HepG2 (cell line): ENCODE data around the gene ZFPL1. TPM values are rescaled to one million over a fixed set of nuclear protein-coding genes. Genes with fewer than 3 reads are reported as not detected.

ENCODE experiments used
- ATM ChIP-seq: fragments of 450-650 bp; IDR thresholded peaks from 2 replicates; pipeline ENCODE4 v1.7.1; 2017; ENCODE audit warnings: mild to moderate bottlenecking, borderline replicate concordance
- BCL6 ChIP-seq: IDR thresholded peaks from 2 replicates; pipeline ENCODE4 v1.6.1; 2016; ENCODE audit warnings: missing genetic modification reagents, missing compliant biosample characterization
- CTCF ChIP-seq: sonication (generic); formaldehyde crosslinking; IDR thresholded peaks from 2 replicates; pipeline ENCODE4 v1.5.0; 2020; ENCODE audit warnings: mild to moderate bottlenecking, missing genetic modification reagents, moderate library complexity
- FUBP1 ChIP-seq: sonication (generic); formaldehyde crosslinking; IDR thresholded peaks from 2 replicates; pipeline ENCODE4 v1.5.1; 2020; ENCODE audit warnings: missing genetic modification reagents, mild to moderate bottlenecking, borderline replicate concordance
- GATAD2A ChIP-seq: IDR thresholded peaks from 2 replicates; pipeline ENCODE4 v1.6.1; 2016
- HOXA3 ChIP-seq: sonication (generic); formaldehyde crosslinking; IDR thresholded peaks from 2 replicates; pipeline ENCODE4 v1.5.0; 2020; ENCODE audit warnings: missing genetic modification reagents
- KAT2B ChIP-seq: fragments of 150-350 bp; IDR thresholded peaks from 2 replicates; pipeline ENCODE4 v1.6.1; 2014; ENCODE audit warnings: low read depth, low read length, borderline replicate concordance
- MIER2 ChIP-seq: IDR thresholded peaks from 2 replicates; pipeline ENCODE4 v1.6.1; 2016; ENCODE audit warnings: missing biosample characterization, missing genetic modification reagents
- NR0B2 ChIP-seq: sonication (generic); formaldehyde crosslinking; IDR thresholded peaks from 2 replicates; pipeline ENCODE4 v1.4.0; 2020; ENCODE audit warnings: mild to moderate bottlenecking, missing genetic modification reagents
- TRAFD1 ChIP-seq: sonication (generic); formaldehyde crosslinking; IDR thresholded peaks from 2 replicates; pipeline ENCODE4 v1.5.1; 2020; ENCODE audit warnings: missing genetic modification reagents, mild to moderate bottlenecking, borderline replicate concordance
- ZBTB10 ChIP-seq: sonication (generic); formaldehyde crosslinking; IDR thresholded peaks from 2 replicates; pipeline ENCODE4 v1.4.0; 2020; ENCODE audit warnings: missing genetic modification reagents, borderline replicate concordance
- ZBTB3 ChIP-seq: sonication (generic); formaldehyde crosslinking; IDR thresholded peaks from 2 replicates; pipeline ENCODE4 v1.4.0; 2020; ENCODE audit warnings: low read depth, mild to moderate bottlenecking, moderate library complexity, missing genetic modification reagents, borderline replicate concordance
- ZNF138 ChIP-seq: sonication (generic); formaldehyde crosslinking; IDR thresholded peaks from 2 replicates; pipeline ENCODE4 v1.5.0; 2020; ENCODE audit warnings: mild to moderate bottlenecking, low read depth, missing genetic modification reagents
- ZNF253 ChIP-seq: sonication (generic); formaldehyde crosslinking; IDR thresholded peaks from 2 replicates; pipeline ENCODE4 v1.8.0; 2022; ENCODE audit warnings: mild to moderate bottlenecking, missing genetic modification reagents, borderline replicate concordance
- ZNF260 ChIP-seq: sonication (generic); formaldehyde crosslinking; IDR thresholded peaks from 2 replicates; pipeline ENCODE4 v1.4.0; 2020; ENCODE audit warnings: missing genetic modification reagents, low read depth, mild to moderate bottlenecking, borderline replicate concordance
- ZNF451 ChIP-seq: sonication (generic); formaldehyde crosslinking; IDR thresholded peaks from 2 replicates; pipeline ENCODE4 v1.5.0; 2020; ENCODE audit warnings: mild to moderate bottlenecking, missing genetic modification reagents
- ZNF530 ChIP-seq: sonication (generic); formaldehyde crosslinking; IDR thresholded peaks from 2 replicates; pipeline ENCODE4 v1.5.0; 2020; ENCODE audit warnings: low read depth, mild to moderate bottlenecking, missing genetic modification reagents
- ZNF557 ChIP-seq: sonication (generic); formaldehyde crosslinking; IDR thresholded peaks from 2 replicates; pipeline ENCODE4 v1.4.0; 2020; ENCODE audit warnings: missing genetic modification reagents
- ZNF746 ChIP-seq: sonication (generic); formaldehyde crosslinking; IDR thresholded peaks from 2 replicates; pipeline ENCODE4 v1.8.0; 2022; ENCODE audit warnings: mild to moderate bottlenecking, missing genetic modification reagents
- ZNF777 ChIP-seq: sonication (generic); formaldehyde crosslinking; IDR thresholded peaks from 2 replicates; pipeline ENCODE4 v1.4.0; 2020; ENCODE audit warnings: missing genetic modification reagents
- polyA plus RNA-seq, 8 experiments: library from polyadenylated mRNA; depleted of rRNA in 3 of 8; stranded (reverse) in 7 of 8; unstranded in 1 of 8; fragments of >200 nt; fragmentation: Illumina TruSeq in 4 of 8; extraction: Trizol in 4 of 8; gene quantifications; 2 replicates each; pipeline versions ENCODE4 v1.2.1 to v1.2.3, GENCODE V29; 2011 to 2016; ENCODE audit warnings: low read depth in 4 of 8, missing spikeins in 1 of 8, mixed read lengths in 1 of 8; ENCODE audit not compliant: insufficient read depth in 1 of 8
- total RNA-seq, 5 experiments: library from RNA; depleted of rRNA; stranded (reverse); fragments of >200 nt; fragmentation: Illumina TruSeq; extraction: Trizol; gene quantifications; 2 replicates each; pipeline ENCODE4 v1.2.3, GENCODE V29; 2016; ENCODE audit warnings: low read depth in 1 of 5

ZFPL1 gene
- total and polyA plus RNA-seq, 2 of the 13 experiments (the other 11 are each of a cell fraction or from before 2014, with no cell fraction given) = 32.2 to 56.0 TPM

GRCh38 chr11:65095974-65096806 lies 12.2 kb downstream of the ZFPL1 start, which contains the start of gene VPS51 (continued):
- TF ChIP-seq KAT2B (no peak), ATM (no peak), ZBTB3 (CRISPR knock-in tag) (no peak), MIER2 (CRISPR knock-in tag) (peak; percentile 67; the same call in 1 of the 2 replicates), ZNF451 (CRISPR knock-in tag) (peak; percentile 69; the same call in 1 of the 2 replicates), ZBTB10 (no peak), HOXA3 (CRISPR knock-in tag) (peak; percentile 94), TRAFD1 (no peak), ZNF530 (CRISPR knock-in tag) (no peak), GATAD2A (CRISPR knock-in tag) (peak; percentile 62), ZNF260 (CRISPR knock-in tag) (no peak), ZNF253 (CRISPR knock-in tag) (no peak), BCL6 (CRISPR knock-in tag) (peak; percentile 53; the same call in 1 of the 2 replicates), ZNF746 (CRISPR knock-in tag) (peak; percentile 65), ZNF557 (CRISPR knock-in tag) (no peak), ZNF138 (CRISPR knock-in tag) (no peak), CTCF (CRISPR knock-in tag) (peak; percentile 28; the same call in 1 of the 2 replicates), ZNF777 (CRISPR knock-in tag) (peak; percentile 47; the same call in 1 of the 2 replicates), NR0B2 (no peak), FUBP1 (CRISPR knock-in tag) (no peak)
